GM11168 (cell line): Measurements from ENCODE around the gene SLC25A28.

Experiments used
- in situ Hi-C: fragments of 300-500 bp; cut with MboI; formaldehyde crosslinking; loops from one replicate; pipeline ENCODE4 v1.12.0; 2022; ENCODE audit warnings: low sequenced_read_pairs; ENCODE audit not compliant: unreplicated experiment

The SLC25A28 gene

GRCh38 chr10:99595770-99596465 is 24.3 kb downstream of the SLC25A28 start:
- in situ Hi-C loops = no loop called here

DNA sequence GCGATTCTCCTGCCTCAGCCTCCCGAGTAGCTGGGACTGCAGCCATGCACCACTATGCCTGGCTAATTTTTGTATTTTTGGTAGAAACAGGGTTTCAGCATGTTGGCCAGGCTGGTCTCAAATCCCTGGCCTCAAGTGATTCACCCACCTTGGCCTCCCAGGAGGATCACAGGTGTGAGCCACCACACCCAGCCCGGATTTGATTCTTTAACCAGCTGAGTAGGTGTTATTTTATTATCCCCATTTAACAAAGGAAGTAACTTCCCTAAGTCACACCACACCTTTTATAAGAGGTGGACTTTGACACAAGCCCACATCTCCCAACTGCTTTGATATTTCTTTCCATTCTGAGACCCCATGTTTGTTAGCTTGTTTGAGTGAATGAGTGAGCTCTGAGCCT is 25.0 kb downstream of the SLC25A28 start:
- in situ Hi-C loops = no loop called here

DNA sequence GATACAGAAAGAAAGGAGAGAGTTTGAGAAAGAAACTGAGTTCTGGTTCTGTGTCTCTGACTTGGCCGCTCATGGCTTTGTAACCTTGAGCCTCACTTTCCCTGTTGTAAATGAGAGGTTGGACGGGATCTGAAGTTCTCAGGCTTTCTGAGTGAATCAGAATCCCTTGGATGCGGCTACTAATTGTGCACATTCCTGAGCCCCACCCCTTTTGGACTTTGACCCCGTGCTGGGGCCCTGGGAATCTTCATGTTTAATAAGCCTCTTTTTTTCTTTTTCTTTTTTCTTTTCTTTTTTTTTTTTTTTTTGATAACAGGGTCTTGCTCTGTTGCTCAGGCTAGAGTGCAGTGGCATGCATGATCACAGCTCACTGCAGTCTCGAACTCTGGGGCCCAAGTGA is 26.9 kb downstream of the SLC25A28 start:
- in situ Hi-C loops = no loop called here

DNA sequence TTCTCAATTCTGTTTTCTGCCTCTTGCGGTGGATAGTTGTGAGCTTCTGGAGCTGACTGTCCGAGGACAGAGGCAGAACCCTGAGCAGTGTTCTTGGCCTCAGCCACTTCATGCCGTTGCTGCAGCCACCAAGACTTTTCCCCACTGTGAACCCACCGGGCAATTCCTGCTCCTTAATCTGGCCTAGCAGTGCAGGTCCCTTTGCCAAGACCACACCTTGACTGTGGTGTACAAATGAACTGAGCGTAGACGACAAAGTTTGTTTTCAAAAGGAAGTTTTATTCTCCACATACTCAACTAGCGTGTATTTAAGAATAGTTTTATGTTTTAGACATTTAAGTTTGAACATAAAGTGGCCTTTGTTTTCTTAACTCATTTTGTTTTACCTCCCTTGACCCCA is 29.4 kb downstream of the SLC25A28 start:
- in situ Hi-C loops = no loop called here

- in situ Hi-C loops = no loop called here
Observed at GRCh38 chr10:99583687-99584086, 36.6 kb downstream of the SLC25A28 start.

DNA sequence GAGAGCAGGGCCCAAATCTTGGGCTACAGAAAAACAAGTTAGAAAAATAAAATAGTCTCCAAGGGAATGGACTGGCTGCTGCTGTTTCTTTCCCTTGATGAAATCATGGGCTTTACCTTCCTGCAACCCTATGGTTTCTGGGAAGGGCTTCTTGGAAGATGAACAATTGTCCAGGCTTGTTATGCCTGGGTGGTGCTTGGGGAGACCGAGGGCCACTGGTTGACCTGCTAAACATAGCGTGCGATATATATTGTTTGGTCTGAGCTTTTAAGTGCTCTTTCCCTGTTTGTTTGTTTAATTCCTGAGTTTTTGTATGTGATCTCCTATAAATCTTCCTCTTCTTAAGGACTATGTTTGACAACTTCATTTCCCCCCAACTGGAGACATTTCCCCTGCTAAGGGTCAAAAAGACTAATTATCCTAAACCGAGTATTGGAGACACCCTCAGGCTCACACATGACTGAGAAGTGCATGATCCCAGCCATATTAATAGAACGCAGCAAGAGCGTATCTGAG is 37.9 kb downstream of the SLC25A28 start:
- in situ Hi-C loops = no loop called here

DNA sequence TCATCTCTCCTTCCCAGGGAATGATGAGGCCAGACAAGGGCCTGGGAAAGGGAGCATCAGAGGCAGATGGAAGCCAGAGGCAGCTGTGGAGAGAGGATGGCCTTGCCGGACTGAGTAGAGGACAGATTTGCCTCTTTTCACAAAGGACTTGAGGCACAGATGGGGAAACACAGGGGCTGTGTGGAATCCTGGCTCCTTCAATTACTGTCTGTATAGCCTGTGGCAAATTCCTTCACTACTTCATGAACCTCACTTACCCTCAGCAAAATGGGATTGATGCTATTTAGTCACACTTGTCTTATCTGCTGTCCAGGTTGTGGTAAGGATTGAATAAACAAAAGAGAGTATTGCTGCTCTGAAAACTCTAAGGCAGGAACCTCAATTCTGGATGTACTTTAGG is 40.3 kb downstream of the SLC25A28 start:
- in situ Hi-C loops = no loop called here

DNA sequence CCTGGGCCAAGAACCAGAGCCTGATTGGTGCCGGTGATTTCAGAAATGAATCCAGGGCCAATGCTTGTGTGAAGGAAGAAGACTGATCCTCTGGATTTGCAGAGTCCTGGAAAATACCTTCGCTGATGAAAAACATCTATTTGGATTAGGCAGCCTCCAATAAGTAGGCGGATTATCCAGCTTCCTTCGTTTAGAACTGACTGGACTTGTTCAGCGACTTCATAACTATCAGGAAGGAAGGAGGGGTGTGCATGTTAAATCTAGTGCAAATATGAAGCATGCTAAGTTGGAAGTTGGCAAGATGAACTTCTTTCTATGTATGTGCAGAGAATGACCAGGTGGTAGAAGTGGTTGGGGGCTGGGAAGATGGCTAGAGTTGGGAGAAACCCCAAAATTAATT is 46.4 kb downstream of the SLC25A28 start:
- in situ Hi-C loops = no loop called here

- in situ Hi-C loops = no loop called here
Observed at GRCh38 chr10:99571816-99572215, 48.4 kb downstream of the SLC25A28 start.

- in situ Hi-C loops = loop anchor here (10.0 kb wide), 1 partner anchor 45 kb away; no protein-coding TSS in a partner anchor
Observed at GRCh38 chr10:99569961-99570360, 50.3 kb downstream of the SLC25A28 start.

- in situ Hi-C loops = loop anchor here (10.0 kb wide), 1 partner anchor 45 kb away; no protein-coding TSS in a partner anchor
Observed at GRCh38 chr10:99569253-99569939, 50.8 kb downstream of the SLC25A28 start.

DNA sequence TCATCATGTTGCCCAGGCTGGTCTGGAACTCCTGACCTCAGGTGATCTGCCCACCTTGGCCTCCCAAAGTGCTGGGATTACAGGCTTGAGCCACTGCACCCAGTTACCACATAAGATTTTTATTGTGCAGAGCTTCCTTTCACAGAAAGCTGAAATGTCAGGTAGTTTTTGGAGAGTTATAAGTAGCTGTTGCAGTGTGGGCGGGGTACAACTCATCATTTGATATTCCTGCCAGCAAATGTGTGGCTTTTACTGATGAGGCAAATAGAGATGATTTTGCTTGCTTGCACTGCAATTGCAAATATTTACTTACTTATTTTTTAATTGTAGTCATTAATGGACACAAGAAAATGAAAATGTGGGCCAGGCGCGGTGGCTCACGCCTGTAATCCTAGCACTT is 55.1 kb downstream of the SLC25A28 start:
- in situ Hi-C loops = loop anchor here (10.0 kb wide), 1 partner anchor 50 kb away; no protein-coding TSS in a partner anchor

- in situ Hi-C loops = loop anchor here (10.0 kb wide), 1 partner anchor 50 kb away; no protein-coding TSS in a partner anchor
Observed at GRCh38 chr10:99564361-99564760, 55.9 kb downstream of the SLC25A28 start.

GRCh38 chr10:99562631-99563030 is 57.6 kb downstream of the SLC25A28 start:
- in situ Hi-C loops = loop anchor here (10.0 kb wide), 1 partner anchor 52 kb away; no protein-coding TSS in a partner anchor
